ENCODE results near the gene SMIM13. TPM values are rescaled to one million over a fixed set of nuclear protein-coding genes. Genes with fewer than 3 reads are reported as not detected.

The SMIM13 gene
- total RNA-seq, 2 experiments from 2014 or later = 9.0 to 9.4 TPM

- DNase-seq = no peak
- Mint-ChIP-seq H3K4me3 (no peak overlapping the region), H3K36me3 (ENCODE audit: low read depth) (peaks cover 21% of the 10 kb centered on the region), H3K9me3 (no peaks in the 10 kb centered on the region), H3K27ac (no peak overlapping the region), H3K27me3 (no peaks in the 10 kb centered on the region), H3K4me1 (peaks cover 6% of the 10 kb centered on the region)
- ChIA-PET CTCF (no interaction called here), POLR2A (no interaction called here)
These were observed 38.7 kb downstream of the SMIM13 start for GRCh38 chr6:11132194-11132888.

- no peak for DNase-seq
- peaks cover 6% of the 10 kb centered on the region for H3K4me1 Mint-ChIP-seq
- CTCF ChIA-PET = no interaction called here
- H3K36me3 Mint-ChIP-seq (ENCODE audit: low read depth) = peaks cover 18% of the 10 kb centered on the region
- no peaks in the 10 kb centered on the region for H3K27me3 Mint-ChIP-seq
- no peak overlapping the region for H3K27ac Mint-ChIP-seq
- no peaks in the 10 kb centered on the region for H3K9me3 Mint-ChIP-seq
- POLR2A ChIA-PET = no interaction called here
- no peak overlapping the region for H3K4me3 Mint-ChIP-seq
These were observed 39.6 kb downstream of the SMIM13 start for GRCh38 chr6:11133281-11133680.

- peaks cover 18% of the 10 kb centered on the region for H3K36me3 Mint-ChIP-seq (ENCODE audit: low read depth)
- H3K4me3 Mint-ChIP-seq = no peak overlapping the region
- no peaks in the 10 kb centered on the region for H3K9me3 Mint-ChIP-seq
- POLR2A ChIA-PET = interaction anchor here (1.4 kb wide), 1 partner anchor 43 kb away, joined by 3 read pairs; the partner anchor contains the start of gene SMIM13
- no peak for DNase-seq
- CTCF ChIA-PET = interaction anchor here (0.6 to 2.1 kb wide), 5 partner anchors 8 to 439 kb away, joined by 3 to 7 read pairs (median 3); no protein-coding TSS in a partner anchor
- H3K4me1 Mint-ChIP-seq = peaks cover 3% of the 10 kb centered on the region
- no peaks in the 10 kb centered on the region for H3K27me3 Mint-ChIP-seq
- no peak overlapping the region for H3K27ac Mint-ChIP-seq
These were observed 43.2 kb downstream of the SMIM13 start for GRCh38 chr6:11136809-11137208.

- POLR2A ChIA-PET = no interaction called here
- no peak for DNase-seq
- CTCF ChIA-PET = interaction anchor here (1.0 to 2.6 kb wide), 2 partner anchors 356 to 357 kb away, joined by 6 to 10 read pairs; no protein-coding TSS in a partner anchor
- H3K36me3 Mint-ChIP-seq (ENCODE audit: low read depth) = peaks cover 18% of the 10 kb centered on the region
- no peak overlapping the region for H3K27ac Mint-ChIP-seq
- no peaks in the 10 kb centered on the region for H3K9me3 Mint-ChIP-seq
- H3K4me3 Mint-ChIP-seq = no peak overlapping the region
- H3K4me1 Mint-ChIP-seq = peaks cover 4% of the 10 kb centered on the region
- H3K27me3 Mint-ChIP-seq = no peaks in the 10 kb centered on the region
These were observed 45.7 kb downstream of the SMIM13 start for GRCh38 chr6:11139051-11139960.

- H3K36me3 Mint-ChIP-seq (ENCODE audit: low read depth) = peaks cover 12% of the 10 kb centered on the region
- no peak overlapping the region for H3K4me3 Mint-ChIP-seq
- H3K9me3 Mint-ChIP-seq = no peaks in the 10 kb centered on the region
- peaks cover 7% of the 10 kb centered on the region for H3K4me1 Mint-ChIP-seq
- ChIA-PET POLR2A (no interaction called here), CTCF (interaction anchor here (2.6 kb wide), 1 partner anchor 356 kb away, joined by 10 read pairs; no protein-coding TSS in a partner anchor)
- no peak for DNase-seq
- no peaks in the 10 kb centered on the region for H3K27me3 Mint-ChIP-seq
- H3K27ac Mint-ChIP-seq = no peak overlapping the region
These were observed 46.4 kb downstream of the SMIM13 start for GRCh38 chr6:11140056-11140455.

- no peak overlapping the region for H3K4me3 Mint-ChIP-seq
- DNase-seq = no peak
- POLR2A ChIA-PET = no interaction called here
- H3K27me3 Mint-ChIP-seq = no peaks in the 10 kb centered on the region
- CTCF ChIA-PET = interaction anchor here (0.7 to 2.6 kb wide), 3 partner anchors 14 to 355 kb away, joined by 3 to 10 read pairs (median 5); no protein-coding TSS in a partner anchor
- peaks cover 2% of the 10 kb centered on the region for H3K36me3 Mint-ChIP-seq (ENCODE audit: low read depth)
- H3K27ac Mint-ChIP-seq = no peak overlapping the region
- peaks cover 7% of the 10 kb centered on the region for H3K4me1 Mint-ChIP-seq
- no peaks in the 10 kb centered on the region for H3K9me3 Mint-ChIP-seq
These were observed 47.7 kb downstream of the SMIM13 start for GRCh38 chr6:11141295-11141694.

- Mint-ChIP-seq H3K4me1 (peaks cover 7% of the 10 kb centered on the region), H3K36me3 (ENCODE audit: low read depth) (no peaks in the 10 kb centered on the region), H3K27ac (no peak overlapping the region), H3K27me3 (no peaks in the 10 kb centered on the region), H3K4me3 (no peak overlapping the region), H3K9me3 (no peaks in the 10 kb centered on the region)
- ChIA-PET CTCF (interaction anchor here (2.1 to 4.0 kb wide), 3 partner anchors 73 to 354 kb away, joined by 6 to 85 read pairs (median 10); no protein-coding TSS in a partner anchor), POLR2A (no interaction called here)
- DNase-seq = no peak
These were observed 48.8 kb downstream of the SMIM13 start for GRCh38 chr6:11142296-11143027.

- Mint-ChIP-seq H3K36me3 (ENCODE audit: low read depth) (no peaks in the 10 kb centered on the region), H3K9me3 (no peaks in the 10 kb centered on the region), H3K27ac (no peak overlapping the region), H3K4me3 (no peak overlapping the region), H3K27me3 (no peaks in the 10 kb centered on the region), H3K4me1 (peaks cover 7% of the 10 kb centered on the region)
- ChIA-PET CTCF (interaction anchor here (0.6 to 4.0 kb wide), 15 partner anchors 8 to 432 kb away, joined by 3 to 85 read pairs (median 3); partner anchors contain the start of gene NEDD9), POLR2A (interaction anchor here (0.7 to 1.4 kb wide), 4 partner anchors 115 to 353 kb away, joined by 3 read pairs; no protein-coding TSS in a partner anchor)
- DNase-seq = no peak
These were observed 50.0 kb downstream of the SMIM13 start for GRCh38 chr6:11143394-11144371.

GRCh38 chr6:11144393-11144851 is 50.8 kb downstream of the SMIM13 start:
- Mint-ChIP-seq H3K4me1 (peaks cover 4% of the 10 kb centered on the region), H3K27me3 (no peaks in the 10 kb centered on the region), H3K27ac (no peak overlapping the region), H3K9me3 (no peaks in the 10 kb centered on the region), H3K4me3 (no peak overlapping the region), H3K36me3 (ENCODE audit: low read depth) (no peaks in the 10 kb centered on the region)
- ChIA-PET CTCF (interaction anchor here (0.6 to 4.0 kb wide), 16 partner anchors 8 to 431 kb away, joined by 3 to 85 read pairs (median 3); partner anchors contain the start of gene NEDD9), POLR2A (interaction anchor here (1.2 to 1.4 kb wide), 3 partner anchors 114 to 352 kb away, joined by 3 read pairs; no protein-coding TSS in a partner anchor)
- DNase-seq = peak; percentile 79

- CTCF ChIA-PET = interaction anchor here (0.7 to 4.0 kb wide), 3 partner anchors 10 to 350 kb away, joined by 5 to 85 read pairs (median 7); no protein-coding TSS in a partner anchor
- Mint-ChIP-seq H3K4me1 (peaks cover 4% of the 10 kb centered on the region), H3K36me3 (ENCODE audit: low read depth) (no peaks in the 10 kb centered on the region), H3K9me3 (no peaks in the 10 kb centered on the region), H3K27ac (no peak overlapping the region), H3K27me3 (no peaks in the 10 kb centered on the region), H3K4me3 (no peak overlapping the region)
- DNase-seq = no peak
- POLR2A ChIA-PET = no interaction called here
These were observed 52.6 kb downstream of the SMIM13 start for GRCh38 chr6:11146117-11146826.

- Mint-ChIP-seq H3K4me1 (peaks cover 8% of the 10 kb centered on the region), H3K9me3 (no peaks in the 10 kb centered on the region), H3K36me3 (ENCODE audit: low read depth) (no peaks in the 10 kb centered on the region), H3K4me3 (no peak overlapping the region), H3K27me3 (peaks cover 5% of the 10 kb centered on the region), H3K27ac (no peak overlapping the region)
- POLR2A ChIA-PET = no interaction called here
- CTCF ChIA-PET = interaction anchor here (1.2 to 1.8 kb wide), 2 partner anchors 22 to 347 kb away, joined by 4 to 10 read pairs; no protein-coding TSS in a partner anchor
- no peak for DNase-seq
These were observed 55.9 kb downstream of the SMIM13 start for GRCh38 chr6:11149551-11149950.
